Hematopoietic multipotent progenitor cell (in vitro differentiated cells): Measurements from ENCODE around the gene GLIPR1L2. TPM values are rescaled to one million over a fixed set of nuclear protein-coding genes. Genes with fewer than 3 reads are reported as not detected.
"Not testable (repeated sequence)": the region's sequence is repeated elsewhere in the genome, so short reads cannot be mapped to it uniquely, and the experiment has no call there.

Source experiments
- DNase-seq, 3 donors: peaks; one replicate each; pipeline ENCODE4 v3.0.0-alpha.2; 2011 to 2015; ENCODE audit warnings: low read depth in 2 of 3, low spot score in 2 of 3
- total RNA-seq: library from RNA; depleted of rRNA; stranded (reverse); fragments of >200 nt; gene quantifications from one replicate; pipeline ENCODE4 v1.2.3, GENCODE V29; 2012

The GLIPR1L2 gene
- total RNA-seq, 1 donor = 0.27 TPM

- no peak for DNase-seq
Measured at GRCh38 chr12:75432924-75433323, 42.0 kb downstream of the GLIPR1L2 start.

GRCh38 chr12:75437564-75437963 is 46.7 kb downstream of the GLIPR1L2 start:
- peak in 1 of 3 donors; percentile 54 for DNase-seq

DNA sequence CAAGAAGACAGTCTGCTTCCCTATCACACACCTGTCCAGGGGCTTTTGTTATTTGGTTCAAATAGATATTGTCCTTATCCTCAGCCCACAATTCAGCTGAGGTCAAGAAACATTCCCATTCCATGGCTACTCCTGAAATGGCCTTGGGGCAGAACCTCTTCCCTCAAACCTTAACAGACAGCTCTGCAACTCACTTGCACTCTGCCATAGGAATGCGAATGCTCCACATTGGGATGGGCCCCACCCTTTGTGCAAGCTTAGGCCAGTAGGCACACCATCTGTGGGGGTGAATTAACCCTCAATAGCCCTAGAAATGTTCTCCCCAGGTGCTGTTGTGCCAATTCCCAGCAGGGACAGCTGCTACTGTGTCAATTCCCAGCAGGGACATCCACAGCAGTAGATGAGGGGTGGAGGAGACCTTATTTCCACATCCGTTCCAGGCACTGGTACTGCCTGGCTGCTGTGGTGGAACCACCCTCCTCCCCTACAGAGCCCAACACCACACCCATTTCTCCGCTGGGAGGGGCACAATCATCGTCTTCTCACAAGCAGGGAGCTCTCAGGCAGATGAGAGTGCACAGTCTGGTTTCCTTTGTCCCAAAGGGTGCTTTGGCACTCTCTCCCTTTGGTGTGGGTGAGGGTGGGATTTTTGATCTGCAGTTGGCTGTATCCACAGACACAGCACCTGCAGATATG is 47.3 kb downstream of the GLIPR1L2 start:
- no peak for DNase-seq

- DNase-seq = no peak
Measured at GRCh38 chr12:75439048-75439447, 48.2 kb downstream of the GLIPR1L2 start.

- no peak for DNase-seq
Measured at GRCh38 chr12:75439930-75440329, 49.0 kb downstream of the GLIPR1L2 start.

- DNase-seq = not testable (repeated sequence)
Measured at GRCh38 chr12:75441687-75442449, 51.0 kb downstream of the GLIPR1L2 start.

- not testable (repeated sequence) for DNase-seq
Measured at GRCh38 chr12:75442454-75442853, 51.6 kb downstream of the GLIPR1L2 start.

- DNase-seq = no peak
Measured at GRCh38 chr12:75443709-75444108, 52.8 kb downstream of the GLIPR1L2 start.

- DNase-seq = peak in 1 of 3 donors; percentile 25
Measured at GRCh38 chr12:75444429-75445136, 53.7 kb downstream of the GLIPR1L2 start.

GRCh38 chr12:75445137-75445507 is 54.2 kb downstream of the GLIPR1L2 start:
- not testable (repeated sequence) for DNase-seq

DNA sequence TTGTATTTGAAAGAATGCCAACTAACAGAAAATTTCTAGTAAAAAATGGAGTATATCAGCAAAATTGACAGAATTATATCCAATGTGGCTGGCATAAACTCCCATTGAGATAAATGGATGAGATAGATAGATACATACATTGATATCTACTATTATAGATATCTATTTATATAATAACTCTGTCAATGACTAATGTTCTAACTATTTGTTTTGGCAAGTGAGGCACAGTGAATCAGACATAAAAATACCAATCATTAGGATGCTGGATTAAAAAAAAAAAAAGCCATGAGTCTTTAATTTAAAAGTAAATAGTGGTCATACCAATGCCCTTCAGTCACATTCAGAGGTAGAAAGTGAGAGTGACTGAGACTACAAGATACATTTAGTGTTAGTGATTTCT is 56.0 kb downstream of the GLIPR1L2 start:
- DNase-seq = no peak

DNA sequence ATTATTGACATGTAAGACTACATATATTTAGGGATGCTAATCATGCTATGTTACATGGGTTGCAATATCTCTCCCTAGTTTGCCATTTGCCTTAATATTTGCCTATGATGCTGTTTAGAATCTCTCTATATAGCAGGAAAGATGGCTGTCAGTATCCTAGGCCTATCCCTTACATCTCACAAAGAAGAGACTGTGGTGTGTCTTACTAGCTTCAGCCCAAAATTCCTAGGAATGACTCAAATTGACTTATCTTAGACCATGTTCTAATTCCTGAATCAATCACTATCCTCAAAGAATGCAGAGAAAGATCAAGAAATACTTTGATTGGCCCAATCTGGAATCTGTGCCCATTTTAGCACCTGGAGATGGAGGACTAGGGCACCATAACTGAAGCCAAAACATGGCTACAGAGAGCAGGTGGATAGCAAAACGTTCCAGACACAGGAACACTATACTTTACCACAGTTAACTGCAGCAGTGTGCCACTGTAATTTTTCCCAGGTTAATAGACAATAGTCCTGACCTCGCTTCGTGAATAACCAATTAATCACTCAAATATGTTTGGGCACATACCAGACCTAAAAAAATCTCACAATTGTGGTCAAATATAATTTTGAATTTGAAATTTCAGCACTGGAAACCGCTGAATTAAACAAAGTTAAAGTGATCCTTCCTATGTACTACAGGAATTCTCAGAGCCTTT is 57.0 kb downstream of the GLIPR1L2 start:
- DNase-seq = no peak

DNA sequence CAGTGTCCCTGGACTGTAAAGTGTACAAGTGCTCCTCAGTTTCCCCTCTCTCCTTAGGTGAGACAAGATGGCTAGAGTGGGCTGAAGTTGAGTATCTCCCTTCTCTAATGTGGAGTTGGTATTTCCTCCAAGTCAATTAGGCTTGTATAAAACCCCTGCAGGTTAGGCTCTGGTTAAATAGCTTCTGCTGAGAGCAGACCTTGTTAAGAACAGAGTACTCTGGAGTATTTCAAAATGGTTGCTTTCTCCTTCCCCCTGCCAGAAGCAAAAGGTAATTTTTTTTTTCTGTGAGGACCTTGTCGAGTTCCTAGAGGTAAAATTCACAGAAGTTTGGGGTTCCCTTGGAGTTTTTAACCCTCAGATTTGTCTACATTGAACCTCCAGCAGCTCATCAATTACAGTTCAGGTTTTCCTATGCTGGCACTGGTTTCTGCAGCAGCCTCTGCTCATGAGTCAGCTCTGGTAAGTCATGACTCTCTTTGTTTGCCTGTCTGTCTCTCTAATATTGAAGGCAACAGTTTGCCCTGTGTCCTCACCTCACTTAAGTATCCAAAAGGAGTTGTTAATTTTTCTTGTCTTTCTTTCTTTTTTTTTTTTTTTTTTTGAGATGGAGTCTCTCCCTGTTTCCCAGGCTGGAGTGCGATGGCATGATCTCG is 61.9 kb downstream of the GLIPR1L2 start:
- DNase-seq = no peak

DNA sequence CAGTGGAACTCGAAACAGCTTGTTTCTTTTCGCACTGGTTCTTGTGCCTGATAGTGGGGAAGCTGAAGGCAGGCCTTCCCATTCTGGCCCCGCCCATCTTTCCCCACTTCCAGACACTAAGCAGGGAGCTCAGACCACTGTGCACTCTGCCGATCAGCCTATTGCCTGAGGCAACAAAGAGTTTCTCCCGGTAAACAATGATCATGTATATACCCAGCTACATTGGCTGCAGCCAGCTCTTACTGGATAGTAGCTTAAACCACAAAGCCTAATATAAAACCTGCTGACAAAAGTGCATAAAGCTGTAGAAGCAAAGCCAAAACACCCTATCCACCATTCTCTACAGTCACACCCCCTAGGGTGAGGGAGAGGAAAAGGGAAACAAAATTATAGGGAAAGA is 65.0 kb downstream of the GLIPR1L2 start:
- no peak for DNase-seq

GRCh38 chr12:75457191-75457590 is 66.3 kb downstream of the GLIPR1L2 start:
- peak in 1 of 3 donors; percentile 65 for DNase-seq

- peak in 1 of 3 donors; percentile 16 for DNase-seq
Measured at GRCh38 chr12:75457866-75458265, 67.0 kb downstream of the GLIPR1L2 start.

DNA sequence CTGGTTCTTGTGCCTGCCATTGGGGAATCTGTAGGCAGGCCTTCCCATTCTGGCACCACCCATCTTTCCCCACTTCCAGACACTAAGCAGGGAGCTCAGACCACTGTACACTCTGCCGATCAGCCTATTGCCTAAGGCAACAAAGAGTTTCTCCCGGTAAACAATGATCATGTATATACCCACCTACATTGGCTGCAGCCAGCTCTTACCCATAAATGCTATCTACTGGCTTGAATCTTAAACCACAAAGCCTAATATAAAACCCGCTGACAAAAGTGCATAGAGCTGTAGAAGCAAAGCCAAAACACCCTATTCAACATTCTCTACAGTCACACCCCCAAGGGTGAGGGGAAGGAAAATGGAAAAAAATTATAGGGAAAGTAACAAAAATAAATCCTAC is 68.9 kb downstream of the GLIPR1L2 start:
- DNase-seq = no peak

DNA sequence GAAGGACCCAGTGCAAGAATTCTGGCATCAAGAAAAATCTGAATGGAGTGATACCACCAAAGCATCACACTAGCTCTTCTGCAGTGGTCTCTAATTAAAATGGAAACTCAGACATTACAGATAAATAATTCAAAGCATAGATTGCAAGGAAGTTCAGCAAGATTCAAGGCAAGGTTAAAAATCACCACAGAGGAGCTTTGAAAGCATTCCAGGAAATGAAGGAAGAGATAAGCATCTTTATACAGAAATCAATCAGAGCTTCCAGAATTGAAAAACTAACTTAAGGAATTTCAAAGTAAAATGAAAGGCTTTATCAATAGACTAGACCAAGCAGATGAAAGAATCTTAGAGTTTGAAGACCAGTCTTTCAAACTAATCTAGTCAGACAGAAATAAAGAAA is 69.3 kb downstream of the GLIPR1L2 start:
- DNase-seq = no peak

DNA sequence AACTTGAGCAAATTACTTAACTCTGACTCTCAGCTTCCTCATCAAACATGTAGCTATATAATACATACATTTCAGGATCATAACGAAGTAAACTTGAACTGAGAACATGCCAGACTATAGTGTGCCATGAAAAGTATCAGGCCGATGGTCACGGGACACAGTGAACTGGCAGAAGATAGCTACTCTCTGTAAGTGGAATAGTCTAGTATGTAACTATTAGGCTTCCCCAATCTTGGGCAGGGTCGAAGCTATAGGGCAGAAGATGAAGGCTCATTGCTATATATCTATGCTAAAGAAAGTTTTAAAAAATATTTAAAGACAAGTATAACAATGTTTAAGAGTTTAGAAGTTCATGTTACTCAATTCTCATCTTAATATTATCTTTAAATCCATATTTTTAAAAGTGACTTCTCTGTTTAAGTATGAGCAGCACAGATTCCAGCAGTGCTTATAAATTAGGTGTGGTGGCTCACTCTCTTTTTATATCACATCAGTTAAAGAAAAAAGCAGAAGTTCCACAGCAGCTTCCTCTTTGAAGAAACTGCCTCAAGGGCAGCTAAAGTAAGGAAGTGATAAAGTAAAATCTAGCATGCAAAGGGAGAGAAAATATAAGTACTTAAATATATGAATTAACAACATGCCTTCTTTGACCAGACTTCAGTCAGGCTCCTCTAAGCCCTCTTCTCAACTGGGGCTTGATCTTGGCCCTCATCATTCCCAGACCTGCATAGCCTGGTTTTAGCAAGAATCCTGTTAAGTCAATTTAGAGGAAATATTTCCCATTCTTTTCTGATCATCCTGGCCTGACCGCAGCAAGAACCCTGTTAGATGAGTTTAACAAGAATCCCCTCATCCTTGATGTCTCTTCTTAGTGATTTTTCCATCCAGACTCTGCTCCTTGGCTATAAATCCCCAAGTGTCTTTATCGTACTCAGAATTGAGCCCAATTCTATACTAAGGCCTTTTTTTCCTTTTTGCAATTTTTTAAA is 81.3 kb downstream of the GLIPR1L2 start:
- peak in 2 of 3 donors; percentile 72 to 90 for DNase-seq
